GM18868 (cell line): ENCODE measurements around the gene BCAS1.

Experiments
- ATAC-seq: cut with Tn5 transposase; IDR thresholded peaks from one replicate; pipeline ENCODE4 v1.9.1; 2021; ENCODE audit warnings: mild to moderate bottlenecking, moderate library complexity; ENCODE audit not compliant: unreplicated experiment

Gene BCAS1

DNA sequence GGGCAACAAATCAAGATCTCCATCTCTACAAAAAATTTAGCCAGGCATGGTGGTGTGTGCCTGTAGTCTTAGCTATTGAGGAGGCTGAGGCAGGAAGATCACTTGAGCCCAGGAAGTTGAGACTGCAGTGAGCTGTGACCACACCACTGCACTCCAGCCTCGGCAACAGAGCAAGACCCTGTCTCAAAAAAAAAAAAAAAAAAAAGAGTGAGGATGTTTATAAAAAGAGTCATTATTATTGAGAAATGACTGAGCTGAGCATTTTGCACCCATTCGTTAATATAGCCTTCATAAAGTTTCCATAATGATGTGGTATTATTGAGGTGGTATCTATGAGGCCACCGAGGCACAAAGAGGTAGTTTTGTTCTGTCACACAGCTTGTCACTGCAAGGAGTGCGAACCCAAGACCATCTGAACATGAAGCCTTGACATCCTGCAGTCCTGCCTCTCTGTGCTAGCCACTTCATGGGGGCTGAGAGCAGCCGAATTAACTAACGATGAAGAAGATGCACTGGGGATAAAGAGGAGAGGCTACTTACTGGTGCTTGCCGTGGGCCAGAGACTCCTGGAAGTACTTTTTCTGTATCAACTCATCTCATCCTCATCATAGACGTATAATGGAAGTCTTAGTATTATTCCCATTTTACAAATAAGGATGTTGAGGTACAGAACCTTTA, 175.5 kb downstream of the BCAS1 start:
- ATAC-seq: no peak
